ENCODE results near the gene ACKR2.
"Not testable (repeated sequence)": the region's sequence is repeated elsewhere in the genome, so short reads cannot be mapped to it uniquely, and the experiment has no call there.

The ACKR2 gene

DNA sequence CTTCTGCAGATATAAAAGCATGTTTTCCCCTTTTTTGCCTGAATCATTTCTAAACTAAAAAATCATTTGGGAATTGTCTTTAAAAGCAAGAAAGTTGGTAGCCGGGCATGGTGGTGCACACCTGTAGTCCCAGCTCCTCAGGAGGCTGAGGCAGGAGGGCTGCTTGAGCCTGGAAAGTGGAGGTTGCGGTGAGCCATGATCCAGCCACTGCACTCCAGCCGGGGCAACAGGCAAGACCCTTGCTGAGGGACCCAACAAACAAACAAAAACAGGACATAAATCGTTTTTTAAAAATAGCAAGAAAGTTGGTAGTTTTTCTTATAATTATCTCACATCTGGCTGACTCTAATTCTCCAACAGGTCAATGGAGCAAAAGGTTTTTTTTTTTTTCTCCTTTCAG lies 7.5 kb upstream of the ACKR2 start:
- DNase-seq (ENCODE audit: low read depth) = no peak

DNA sequence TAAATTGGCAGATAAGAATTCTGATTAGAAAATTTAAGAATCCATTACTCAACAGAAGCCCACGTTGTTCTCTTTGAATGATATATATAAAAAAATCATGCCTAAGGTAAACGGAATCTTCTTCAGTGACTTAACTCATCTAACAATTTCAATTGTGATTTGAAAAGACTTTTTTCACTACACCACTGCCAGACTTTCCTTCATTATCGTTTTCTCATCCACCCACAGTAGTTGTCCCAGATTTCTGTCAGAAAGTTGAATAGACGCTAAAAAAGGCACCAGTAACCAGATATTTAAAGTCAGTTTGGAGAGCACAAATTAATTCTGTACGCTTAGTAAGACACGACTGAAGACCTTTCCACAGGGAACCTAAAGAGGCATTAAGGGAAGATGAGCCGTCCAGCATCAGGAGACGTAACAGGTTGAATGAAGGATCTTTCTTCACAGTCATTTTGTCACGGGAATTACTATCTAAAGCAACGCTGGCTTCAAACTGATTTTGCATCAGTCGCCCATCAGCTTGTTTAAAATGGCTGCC lies 6.3 kb upstream of the ACKR2 start:
- no peak for DNase-seq (ENCODE audit: low read depth)

DNA sequence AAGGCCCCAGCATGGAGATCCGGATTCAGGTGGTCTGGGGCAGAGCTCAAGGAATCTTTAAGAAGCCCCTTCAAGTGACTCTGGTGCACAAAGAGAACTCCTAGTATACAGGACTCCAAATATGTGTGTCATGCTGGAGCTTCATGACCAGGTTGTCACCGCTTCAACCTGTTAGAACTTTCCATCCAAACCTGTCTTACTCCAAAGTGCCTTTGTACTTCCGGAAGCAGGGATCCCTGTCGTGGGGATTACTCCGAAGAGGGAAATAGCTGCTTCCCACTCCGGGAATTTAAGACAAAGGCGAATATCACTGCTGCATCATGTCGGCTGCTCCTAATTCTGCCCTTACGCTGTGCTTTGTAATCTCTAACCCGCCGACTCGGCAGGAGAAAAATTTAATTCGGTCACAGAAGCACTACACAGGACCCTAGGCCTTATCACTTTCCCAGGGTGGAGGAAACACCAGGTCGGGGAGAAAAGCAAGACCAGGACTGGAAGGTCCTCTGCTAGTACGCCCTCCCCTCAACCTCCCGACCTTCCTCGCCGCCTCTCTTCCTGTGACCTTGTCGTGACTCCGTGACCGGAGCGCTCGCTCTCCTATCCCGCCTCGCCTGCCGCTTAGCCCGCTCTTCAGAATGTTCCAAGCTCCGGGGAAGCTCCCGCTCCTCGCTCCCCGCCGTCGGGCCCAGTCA lies 5.7 kb upstream of the ACKR2 start:
- DNase-seq (ENCODE audit: low read depth) = no peak

DNA sequence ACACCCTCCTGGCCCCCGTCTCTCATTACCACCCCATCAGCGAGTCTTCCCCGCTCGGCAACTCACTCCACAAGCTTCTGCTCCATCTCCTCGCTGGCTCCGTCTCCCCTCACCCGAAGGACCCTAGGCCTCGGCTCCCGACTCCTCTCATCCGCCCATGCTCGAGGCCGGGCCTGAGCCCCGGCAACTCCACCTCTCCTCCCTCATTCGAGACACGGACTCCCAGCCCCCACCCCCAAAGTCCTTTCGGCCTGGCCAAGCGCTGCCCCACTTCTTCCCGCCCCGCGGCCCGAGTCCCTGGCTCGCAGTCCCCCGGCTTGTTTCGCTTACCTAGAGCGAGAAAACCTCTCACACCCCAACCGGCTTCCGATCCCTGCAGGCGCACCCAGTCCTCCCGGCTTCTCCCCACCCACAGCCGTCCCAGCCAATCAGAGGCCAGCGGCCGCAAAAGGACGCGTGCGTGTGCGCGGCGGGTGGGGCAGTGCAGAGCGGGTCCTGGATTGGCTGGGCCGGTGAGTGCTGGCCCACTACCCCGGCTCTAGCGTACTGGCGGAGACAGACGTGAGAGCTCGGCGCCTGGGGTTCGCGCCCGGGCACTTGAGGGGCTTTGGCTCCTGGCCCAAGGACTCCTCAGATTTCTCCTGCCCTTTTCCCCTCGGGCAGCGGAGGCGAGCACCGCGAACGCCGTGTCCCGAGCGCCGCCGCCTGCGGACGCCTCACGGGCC lies 5.0 kb upstream of the ACKR2 start, which contains the start of gene HIGD1A:
TSS of gene HIGD1A (minus strand) at position 385 of the 725 bp plus-strand sequence. CDS start 10,237 bp downstream, outside the sequence.
- DNase-seq (ENCODE audit: low read depth) = peak; percentile 87

DNA sequence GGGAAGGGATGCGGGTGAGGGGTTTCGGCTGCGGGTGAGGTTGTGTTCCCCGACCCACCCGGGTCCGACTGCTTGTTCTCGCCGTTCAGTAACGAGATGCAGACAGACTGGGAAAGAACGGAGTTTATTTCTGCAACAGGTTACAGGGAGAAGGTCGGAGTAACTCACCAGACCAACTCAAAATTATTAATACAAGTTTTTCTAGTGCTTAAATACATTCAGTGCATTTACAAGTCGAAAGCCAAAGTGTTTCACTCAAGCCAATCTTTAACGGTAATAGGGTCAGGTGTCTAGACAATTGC lies 4.5 kb upstream of the ACKR2 start:
- no peak for DNase-seq (ENCODE audit: low read depth)

DNA sequence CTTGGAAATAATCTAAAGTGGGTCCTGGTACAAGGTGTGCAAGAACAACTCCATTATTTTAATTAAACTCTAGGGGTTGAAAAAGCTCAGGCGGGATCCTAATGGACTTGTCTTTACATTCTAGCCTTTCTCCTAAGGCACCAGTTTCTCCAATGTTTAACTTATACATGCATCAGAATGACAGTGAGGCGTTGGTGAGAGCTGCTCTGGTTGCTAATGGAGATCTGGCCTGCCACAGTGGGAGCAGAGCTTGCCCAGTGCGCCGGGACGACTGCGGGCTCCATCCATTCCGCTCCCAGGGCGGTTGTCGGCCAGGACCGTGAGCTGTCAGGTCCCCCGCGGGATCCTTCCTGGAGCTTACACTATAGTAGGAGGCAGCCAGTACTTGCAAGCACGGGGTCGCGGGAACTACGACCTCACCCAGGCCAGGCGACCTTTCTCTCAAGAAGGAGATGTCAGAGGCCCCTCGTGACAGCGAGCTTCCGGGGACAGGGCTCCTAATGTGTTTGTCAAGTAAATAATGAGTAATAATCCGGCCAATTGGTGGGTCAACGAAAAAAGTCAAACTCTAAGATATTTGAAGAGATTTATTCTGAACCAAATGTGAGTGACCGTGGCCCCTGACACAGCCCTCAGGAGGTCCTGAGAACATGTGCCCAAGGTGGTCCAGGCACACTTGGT lies 4.0 kb upstream of the ACKR2 start:
- DNase-seq (ENCODE audit: low read depth) = no peak

DNA sequence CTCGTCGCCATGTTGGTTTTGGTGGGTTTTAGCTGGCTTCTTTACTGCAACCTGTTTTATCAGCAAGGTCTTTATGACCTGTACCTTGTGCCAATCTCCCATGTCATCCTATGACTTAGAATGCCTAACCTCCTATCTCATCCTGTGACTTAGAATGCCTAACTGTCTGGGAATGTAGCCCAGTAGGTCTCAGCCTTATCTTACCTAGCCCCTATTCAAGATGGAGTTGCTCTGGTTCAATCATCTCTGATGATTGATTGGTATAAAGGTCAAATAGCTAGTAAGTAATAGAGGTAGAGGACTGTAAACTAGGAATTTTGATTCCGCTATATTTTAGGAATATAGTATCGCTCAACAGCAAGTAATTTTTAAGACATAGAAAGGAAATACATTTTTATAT lies 1.3 kb upstream of the ACKR2 start:
- DNase-seq (ENCODE audit: low read depth) = no peak

DNA sequence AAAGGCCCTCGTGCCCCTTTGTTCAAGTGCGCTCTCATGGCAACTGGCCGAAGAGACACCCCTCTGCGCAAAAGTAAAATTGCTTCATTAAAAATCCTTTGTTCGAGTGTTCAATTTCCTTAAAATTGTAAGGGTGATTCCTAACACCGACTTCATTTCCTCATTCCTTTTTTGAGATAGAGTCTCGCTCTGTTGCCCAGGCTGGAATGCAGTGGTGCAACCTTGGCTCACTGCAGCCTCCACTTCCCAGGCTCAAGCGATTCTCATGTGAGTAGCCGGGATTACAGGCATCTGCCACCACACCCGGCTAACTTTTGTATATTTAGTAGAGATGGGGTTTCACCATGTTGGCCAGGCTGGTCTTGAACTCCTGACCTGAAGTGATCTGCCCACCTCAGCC lies 1.5 kb downstream of the ACKR2 start:
- not testable (repeated sequence) for DNase-seq (ENCODE audit: low read depth)

DNA sequence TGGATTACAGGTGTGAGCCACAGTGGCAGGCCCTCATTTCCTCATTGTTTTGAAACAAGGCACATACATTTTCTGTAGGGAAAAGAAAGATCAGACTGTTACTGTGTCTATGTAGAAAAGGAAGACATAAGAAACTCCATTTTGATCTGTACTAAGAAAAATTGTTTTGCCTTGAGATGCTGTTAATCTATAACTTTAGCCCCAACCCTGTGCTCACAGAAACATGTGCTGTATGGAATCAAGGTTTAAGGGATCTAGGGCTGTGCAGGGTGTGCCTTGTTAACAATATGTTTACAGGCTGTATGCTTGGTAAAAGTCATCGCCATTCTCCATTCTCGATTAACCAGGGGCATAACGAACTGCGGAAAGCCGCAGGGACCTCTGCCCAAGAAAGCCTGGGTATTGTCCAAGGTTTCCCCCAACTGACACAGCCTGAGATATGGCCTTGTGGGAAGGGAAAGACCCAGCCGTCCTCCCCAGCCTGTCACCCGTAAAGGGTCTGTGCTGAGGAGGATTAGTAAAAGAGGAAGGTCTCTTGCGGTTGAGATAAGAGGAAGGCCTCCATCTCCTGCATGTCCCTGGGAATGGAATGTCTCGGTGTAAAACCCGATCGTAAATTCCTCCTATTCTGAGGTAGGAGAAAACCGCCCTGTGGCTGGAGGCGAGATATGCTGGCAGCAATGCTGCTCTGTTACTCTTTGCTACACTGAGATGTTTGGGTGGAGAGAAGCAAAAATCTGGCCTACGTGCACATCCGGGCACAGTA lies 2.1 kb downstream of the ACKR2 start:
- peak; percentile 64 for DNase-seq (ENCODE audit: low read depth)

DNA sequence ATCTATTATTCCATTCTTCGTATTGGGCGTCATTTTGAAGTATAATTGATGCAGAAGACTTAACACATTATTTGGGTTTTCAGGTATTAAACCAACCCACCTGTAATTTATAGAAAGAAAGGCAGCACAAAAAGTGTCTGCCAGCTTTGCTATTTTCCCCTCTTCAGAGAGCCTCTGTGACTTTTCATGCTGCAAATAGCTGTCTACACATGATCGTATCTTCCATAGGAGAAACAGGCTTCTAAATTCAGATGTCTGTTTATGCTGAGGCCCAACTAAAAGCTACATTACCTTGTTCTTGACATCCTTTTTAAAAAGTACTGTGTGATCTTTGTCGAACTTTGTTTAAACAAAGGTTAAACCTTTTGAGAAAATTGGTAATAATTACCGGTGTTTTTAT lies 5.0 kb downstream of the ACKR2 start:
- no peak for DNase-seq (ENCODE audit: low read depth)

DNA sequence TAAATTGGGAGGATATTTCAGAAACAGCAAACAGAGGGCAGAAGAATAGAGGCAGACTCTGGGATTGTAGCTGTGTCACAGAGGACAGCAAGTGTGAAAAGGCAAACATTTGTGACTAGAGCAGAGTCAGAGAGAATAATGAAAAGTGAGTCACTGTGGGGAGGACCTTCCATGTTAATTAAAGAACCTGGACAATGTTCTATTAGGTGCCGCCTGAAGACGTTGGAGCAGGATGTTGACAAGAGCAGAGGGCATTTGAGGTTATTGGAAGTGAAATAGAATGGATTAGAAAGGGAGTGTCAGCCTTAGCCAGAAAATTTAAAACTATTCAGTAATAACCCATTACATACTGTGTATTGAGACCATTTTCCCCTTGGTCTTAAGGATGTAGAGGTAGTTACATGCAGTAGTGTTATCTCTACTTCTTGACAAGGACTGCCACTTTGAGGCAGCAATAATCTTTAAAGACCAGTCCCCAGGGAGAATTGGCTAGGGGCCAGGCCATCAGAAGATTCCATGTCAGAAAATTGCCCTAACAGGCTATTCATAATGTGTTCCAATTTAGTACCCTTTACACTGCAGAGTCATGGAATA lies 5.8 kb downstream of the ACKR2 start:
- DNase-seq (ENCODE audit: low read depth) = no peak

DNA sequence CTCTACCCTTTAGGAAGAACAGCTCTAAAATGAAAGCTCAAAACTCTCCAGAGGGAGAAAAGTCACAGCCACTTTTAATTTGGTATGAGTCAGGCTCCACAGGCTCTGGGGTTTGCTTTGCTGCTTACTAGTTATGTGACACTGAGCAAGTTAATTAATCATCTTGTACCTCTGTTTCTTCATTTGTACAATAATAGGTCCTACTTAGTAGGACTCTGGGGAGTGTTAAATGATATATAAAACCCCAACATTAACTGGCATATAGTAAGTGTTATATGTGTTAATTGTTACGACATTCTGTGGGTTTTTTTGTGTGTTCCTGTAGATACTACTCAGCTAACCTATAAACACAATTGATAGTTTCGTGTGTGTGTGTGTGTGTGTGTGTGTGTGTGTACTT lies 6.6 kb downstream of the ACKR2 start:
- DNase-seq (ENCODE audit: low read depth) = no peak

DNA sequence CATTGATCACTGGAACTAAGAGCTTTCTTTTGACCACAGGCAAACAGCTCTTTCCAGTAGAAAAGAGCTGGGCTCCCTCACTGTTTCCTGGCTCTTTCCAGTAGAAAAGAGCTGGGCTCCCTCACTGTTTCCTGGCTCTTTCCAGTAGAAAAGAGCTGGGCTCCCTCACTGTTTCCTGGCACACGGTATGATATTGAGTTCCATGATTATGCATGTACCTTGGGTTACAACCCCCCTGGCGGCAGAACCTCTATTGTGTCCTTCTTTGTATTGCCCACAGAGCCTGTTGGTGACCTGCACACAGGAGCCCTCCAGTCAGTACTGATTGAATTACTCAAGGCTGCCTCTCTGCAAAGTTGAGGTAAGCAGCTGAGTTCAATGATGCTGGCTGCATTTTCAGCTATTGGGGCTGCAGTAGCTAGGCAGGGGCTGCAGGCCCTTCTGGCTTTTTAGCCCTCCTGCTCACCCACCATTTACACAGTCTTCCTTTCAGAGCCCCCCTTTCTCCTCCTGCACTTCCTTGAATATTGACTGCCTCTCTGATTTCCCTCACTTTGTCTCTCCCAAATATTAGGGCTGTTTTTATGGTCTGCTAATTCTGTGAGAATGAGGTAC lies 10.2 kb downstream of the ACKR2 start:
- DNase-seq (ENCODE audit: low read depth) = no peak

DNA sequence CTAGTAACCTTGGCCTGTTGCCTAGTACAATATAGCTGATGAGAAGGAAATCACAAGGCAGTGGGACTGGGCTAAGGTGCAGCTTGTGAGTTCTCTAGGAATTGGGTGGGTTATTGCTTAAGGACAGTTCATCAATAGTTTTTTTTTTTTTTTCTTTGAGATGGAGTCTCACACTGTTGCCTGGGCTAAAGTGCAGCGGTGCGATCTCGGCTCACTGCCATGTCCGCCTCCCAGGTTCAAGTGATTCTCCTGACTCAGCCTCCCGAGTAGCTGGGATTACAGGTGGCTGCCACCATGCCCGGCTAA lies 11.5 kb downstream of the ACKR2 start:
- no peak for DNase-seq (ENCODE audit: low read depth)

DNA sequence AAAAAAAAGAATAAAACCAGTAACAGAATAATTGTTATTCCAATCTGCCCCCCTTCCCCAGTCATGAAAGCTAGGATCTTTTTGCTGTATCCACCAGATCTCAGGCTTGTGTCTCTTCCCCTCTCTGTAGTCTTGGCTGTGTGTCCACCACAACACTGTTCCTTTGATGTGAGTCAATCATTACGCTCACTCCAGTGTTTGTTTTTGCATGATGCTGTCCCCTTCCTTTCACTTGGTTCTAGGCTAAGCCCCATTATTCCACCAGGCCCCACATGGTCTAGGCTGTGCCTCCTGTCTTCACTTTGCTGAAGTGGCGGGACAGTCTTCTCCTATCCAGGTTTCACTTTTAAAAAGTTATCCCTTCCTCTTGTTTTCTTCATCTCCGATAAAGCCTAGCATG lies 13.6 kb downstream of the ACKR2 start:
- DNase-seq (ENCODE audit: low read depth) = no peak

DNA sequence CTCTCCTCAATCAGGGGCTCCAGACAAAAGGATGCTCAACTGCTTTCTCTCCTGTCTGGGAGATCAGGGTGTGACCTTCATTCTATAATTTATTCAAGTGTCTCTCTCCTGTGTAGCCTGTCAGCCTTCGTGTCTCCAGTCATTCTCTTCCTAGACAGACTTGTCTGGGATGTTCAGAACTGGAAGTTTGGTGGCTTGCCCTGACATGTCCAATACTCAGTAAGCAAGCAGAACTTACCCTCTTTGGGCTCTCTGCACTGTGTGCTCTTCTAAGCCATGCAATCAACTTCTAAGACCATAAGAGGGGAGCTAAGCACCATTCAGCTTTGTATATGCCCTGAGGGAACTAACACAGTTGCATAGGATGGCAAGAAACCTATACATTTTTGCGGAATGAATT lies 14.1 kb downstream of the ACKR2 start:
- no peak for DNase-seq (ENCODE audit: low read depth)

DNA sequence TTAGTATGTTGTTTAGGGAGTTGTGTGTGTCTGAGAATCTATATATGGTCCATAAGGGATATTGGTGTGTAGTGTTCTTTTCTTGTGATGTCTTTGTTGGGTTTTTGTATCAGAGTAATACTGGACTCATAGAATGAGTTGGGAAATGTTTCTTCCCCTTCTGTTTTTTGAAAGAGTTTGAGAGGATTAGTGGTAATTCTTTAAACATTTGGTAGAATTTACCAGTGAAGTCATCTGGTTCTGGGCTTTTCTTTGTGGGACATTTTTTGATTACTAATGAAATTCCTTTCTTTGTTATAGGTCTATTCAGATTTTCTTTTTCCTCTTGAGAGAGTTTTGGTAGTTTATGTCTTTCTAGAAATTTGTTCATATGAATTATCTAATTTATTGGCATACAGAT lies 16.9 kb downstream of the ACKR2 start:
- no peak for DNase-seq (ENCODE audit: low read depth)

DNA sequence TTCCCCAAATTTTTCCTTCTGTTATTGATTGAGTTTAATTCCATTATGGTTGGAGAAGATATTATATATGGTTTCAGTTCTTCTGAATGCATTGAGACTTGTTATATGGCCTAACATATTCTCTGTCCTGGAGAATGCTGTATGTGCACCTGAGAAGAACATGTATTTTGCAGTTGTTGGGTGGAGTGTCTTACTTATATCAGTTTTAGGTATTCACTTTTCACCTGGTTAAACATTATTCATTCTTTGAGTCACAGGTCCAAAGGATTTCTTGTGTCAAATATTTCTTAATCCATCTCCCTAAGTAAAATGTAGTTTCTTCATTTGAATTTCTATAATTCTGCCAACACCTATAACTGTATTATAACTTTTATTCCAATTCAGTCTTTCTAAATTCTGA lies 17.8 kb downstream of the ACKR2 start:
- no peak for DNase-seq (ENCODE audit: low read depth)

DNA sequence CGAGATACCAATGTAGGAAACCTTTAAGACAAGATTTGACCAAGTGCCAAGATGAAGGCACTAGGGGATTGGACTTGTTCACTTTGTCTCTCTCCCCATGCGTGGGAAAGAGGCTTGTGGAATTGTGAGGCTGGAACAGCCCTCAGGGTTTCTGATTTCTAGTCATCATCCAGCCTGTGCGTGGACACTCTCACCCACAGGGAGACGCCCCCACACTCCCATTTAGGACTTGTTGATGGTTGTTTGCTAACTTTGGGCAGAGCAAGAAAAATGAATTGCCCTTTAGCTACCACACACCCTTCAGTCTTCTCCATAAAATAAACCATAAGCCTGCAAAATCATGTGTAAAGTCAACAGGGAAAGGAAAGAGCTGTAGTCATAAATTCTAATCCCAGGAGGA lies 18.4 kb downstream of the ACKR2 start:
- no peak for DNase-seq (ENCODE audit: low read depth)

DNA sequence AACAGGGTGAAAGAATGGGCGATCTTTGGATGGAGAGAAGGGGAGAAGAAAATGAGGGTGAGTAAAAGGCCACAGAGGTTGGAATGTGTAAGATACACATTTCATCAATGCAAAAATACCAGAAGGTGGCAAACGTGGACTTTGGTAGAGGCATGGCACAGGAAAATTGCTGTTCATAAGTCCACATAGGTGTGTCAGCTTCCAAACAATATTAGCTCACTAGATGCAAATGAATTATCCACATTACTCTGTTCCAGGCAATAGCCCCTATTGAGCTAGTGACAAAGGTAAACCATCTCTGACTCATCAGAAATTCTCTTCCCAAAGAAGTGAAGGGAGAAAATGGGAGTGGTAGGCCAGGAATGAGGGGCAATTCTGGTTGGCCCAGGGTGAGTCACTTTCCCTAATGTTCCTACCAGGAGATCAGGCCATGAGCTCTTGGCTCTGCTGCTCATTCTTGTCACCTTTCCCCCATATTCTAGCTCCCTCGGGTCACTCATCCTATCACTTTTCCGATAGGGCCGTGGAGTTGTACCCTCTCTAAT lies 19.9 kb downstream of the ACKR2 start:
- no peak for DNase-seq (ENCODE audit: low read depth)

DNA sequence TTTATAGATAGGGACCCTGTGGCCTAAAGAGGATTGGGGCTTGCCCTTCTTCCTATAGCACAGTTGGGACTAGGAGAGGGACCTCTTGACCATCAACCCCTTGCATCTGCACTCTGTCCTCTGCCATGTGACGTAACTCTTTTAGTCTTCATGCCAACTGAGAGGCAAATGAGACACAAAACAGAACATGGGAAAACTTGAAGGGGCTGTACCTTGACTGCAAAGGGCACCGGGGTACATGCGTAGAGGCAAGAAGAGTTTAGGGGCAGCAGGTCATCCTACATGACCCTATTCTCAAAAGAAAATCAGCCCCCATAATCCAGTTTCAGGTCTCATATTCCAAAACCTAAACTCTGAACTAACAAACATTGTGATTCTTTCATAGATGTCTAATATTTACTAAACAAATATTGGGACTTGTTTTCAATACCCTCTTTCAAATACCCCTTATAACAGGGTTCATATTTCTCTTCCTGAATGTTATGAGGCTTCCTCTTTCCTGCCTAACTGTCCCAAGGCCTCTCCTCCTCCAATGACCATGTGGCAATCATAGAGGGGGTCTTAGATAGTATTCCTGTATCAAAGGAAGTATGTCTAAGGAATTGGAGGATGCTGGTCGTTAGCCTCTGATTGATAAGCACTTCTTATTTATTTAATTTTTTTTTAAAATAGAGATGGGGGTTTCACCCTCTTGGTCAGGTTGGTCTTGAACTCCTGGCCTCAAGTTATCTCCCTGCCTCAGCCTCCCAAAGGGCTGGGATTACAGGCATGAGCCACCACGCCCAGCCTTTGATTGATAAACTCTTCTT lies 20.6 kb downstream of the ACKR2 start:
- no peak for DNase-seq (ENCODE audit: low read depth)
